Neural progenitor cell (in vitro differentiated cells): ENCODE data around the gene GPNMB. TPM values are rescaled to one million over a fixed set of nuclear protein-coding genes. Genes with fewer than 3 reads are reported as not detected.

Experiments
- DNase-seq: peaks from one replicate; pipeline ENCODE4 v3.0.0-alpha.2; 2016; ENCODE audit warnings: low spot score
- H2AFZ ChIP-seq: fragments of 200-600 bp; sonication (generic); replicated peaks from 2 replicates; pipeline ENCODE4 v1.6.1; 2016; ENCODE audit warnings: antibody characterized with exemption
- H3F3A ChIP-seq: fragments of 200-600 bp; sonication (generic); 2 replicates; pipeline ENCODE4 v1.6.1; 2016; ENCODE audit warnings: antibody characterized with exemption, low read depth
- H3K27ac ChIP-seq: fragments of 200-600 bp; sonication (generic); 2 replicates; pipeline ENCODE4 v1.5.1; 2016; ENCODE audit warnings: mild to moderate bottlenecking
- H3K27me3 ChIP-seq: fragments of 200-600 bp; sonication (generic); 2 replicates; pipeline ENCODE4 v1.6.1; 2016; ENCODE audit warnings: mild to moderate bottlenecking, moderate library complexity
- H3K36me3 ChIP-seq: fragments of 200-600 bp; sonication (generic); 2 replicates; pipeline ENCODE4 v1.5.1; 2016
- H3K4me1 ChIP-seq: fragments of 200-600 bp; sonication (generic); 2 replicates; pipeline ENCODE4 v1.6.1; 2016; ENCODE audit warnings: mixed run types
- H3K4me2 ChIP-seq: fragments of 200-600 bp; sonication (generic); 2 replicates; pipeline ENCODE4 v1.6.1; 2016
- H3K4me3 ChIP-seq: fragments of 200-600 bp; sonication (generic); 2 replicates; pipeline ENCODE4 v1.5.1; 2016
- H3K79me2 ChIP-seq: fragments of 200-600 bp; sonication (generic); 2 replicates; pipeline ENCODE4 v1.6.1; 2016; ENCODE audit warnings: low read depth
- H3K9ac ChIP-seq: fragments of 200-600 bp; sonication (generic); 2 replicates; pipeline ENCODE4 v1.6.1; 2016
- H3K9me3 ChIP-seq: fragments of 200-600 bp; sonication (generic); 2 replicates; pipeline ENCODE4 v1.5.1; 2016; ENCODE audit warnings: low read depth
- H4K20me1 ChIP-seq: fragments of 200-600 bp; sonication (generic); 2 replicates; pipeline ENCODE4 v1.6.1; 2016; ENCODE audit warnings: low read depth
- H3K27ac Mint-ChIP-seq: 3 replicates; pipeline ENCODE4 v1.8.0; 2021; ENCODE audit warnings: mixed read lengths
- H3K27me3 Mint-ChIP-seq: 2 replicates; pipeline ENCODE4 v1.8.0; 2022; ENCODE audit warnings: low read depth, mild to moderate bottlenecking, inconsistent platforms, moderate library complexity, mixed read lengths; ENCODE audit not compliant: insufficient read depth
- H3K36me3 Mint-ChIP-seq: 3 replicates; pipeline ENCODE4 v1.8.0; 2021; ENCODE audit warnings: mixed read lengths
- H3K4me1 Mint-ChIP-seq: 3 replicates; pipeline ENCODE4 v1.8.0; 2021; ENCODE audit warnings: mixed read lengths
- H3K4me3 Mint-ChIP-seq: 3 replicates; pipeline ENCODE4 v1.8.0; 2021; ENCODE audit warnings: mild to moderate bottlenecking, moderate library complexity, mixed read lengths
- H3K9me3 Mint-ChIP-seq: 3 replicates; pipeline ENCODE4 v1.8.0; 2020; ENCODE audit warnings: mixed read lengths
- CTCF ChIP-seq: fragments of 200-600 bp; sonication (generic); IDR thresholded peaks from 2 replicates; pipeline ENCODE4 v1.5.1; 2017; ENCODE audit warnings: antibody characterized with exemption, mild to moderate bottlenecking
- EZH2 ChIP-seq: fragments of 200-600 bp; sonication (generic); IDR thresholded peaks from 2 replicates; pipeline ENCODE4 v1.6.1; 2017; ENCODE audit warnings: antibody characterized with exemption, mild to moderate bottlenecking, moderate library complexity
- EZH2phosphoT487 ChIP-seq: fragments of 200-600 bp; sonication (generic); IDR thresholded peaks from 2 replicates; pipeline ENCODE4 v1.6.1; 2017; ENCODE audit warnings: antibody characterized with exemption
- total RNA-seq: library from RNA; depleted of rRNA; stranded (reverse); fragments of >200 nt; gene quantifications from 2 replicates; pipeline ENCODE4 v1.2.3, GENCODE V29; 2015; ENCODE audit warnings: low replicate concordance

The GPNMB gene
- total RNA-seq, 1 donor from 2014 or later: not detected

GRCh38 chr7:23279819-23280525 is 33.4 kb downstream of the GPNMB start:
- H3K9ac ChIP-seq: no peak overlapping the region
- TF ChIP-seq CTCF: no peak
- TF ChIP-seq EZH2phosphoT487: no peak
- TF ChIP-seq EZH2: no peak
- Mint-ChIP-seq H3K9me3 (no peaks in the 10 kb centered on the region), H3K4me3 (no peak overlapping the region), H3K27me3 (peaks cover 12% of the 10 kb centered on the region), H3K4me1 (peaks cover 2% of the 10 kb centered on the region), H3K27ac (no peak overlapping the region), H3K36me3 (no peaks in the 10 kb centered on the region)
- no peaks in the 10 kb centered on the region for H3K36me3 ChIP-seq
- H3K79me2 ChIP-seq: no peaks in the 10 kb centered on the region
- H3K27ac ChIP-seq: no peak overlapping the region
- no peak for DNase-seq
- no peak overlapping the region for H3K4me2 ChIP-seq
- no peak overlapping the region for H3K4me3 ChIP-seq
- H3K27me3 ChIP-seq: no peaks in the 10 kb centered on the region
- no peaks in the 10 kb centered on the region for H3K4me1 ChIP-seq
- H3F3A ChIP-seq: peaks cover 4% of the 10 kb centered on the region
- H4K20me1 ChIP-seq: no peaks in the 10 kb centered on the region
- H3K9me3 ChIP-seq: no peaks in the 10 kb centered on the region
- no peak overlapping the region for H2AFZ ChIP-seq

GRCh38 chr7:23283086-23283485 is 36.5 kb downstream of the GPNMB start:
- no peak overlapping the region for H3K4me3 ChIP-seq
- H3F3A ChIP-seq: no peaks in the 10 kb centered on the region
- H4K20me1 ChIP-seq: no peaks in the 10 kb centered on the region
- no peak for DNase-seq
- Mint-ChIP-seq H3K27me3 (peaks cover 7% of the 10 kb centered on the region), H3K4me3 (no peak overlapping the region), H3K36me3 (no peaks in the 10 kb centered on the region), H3K4me1 (no peaks in the 10 kb centered on the region), H3K27ac (no peak overlapping the region), H3K9me3 (no peaks in the 10 kb centered on the region)
- H3K79me2 ChIP-seq: no peaks in the 10 kb centered on the region
- TF ChIP-seq EZH2phosphoT487: no peak
- TF ChIP-seq CTCF: no peak
- no peaks in the 10 kb centered on the region for H3K36me3 ChIP-seq
- H3K4me1 ChIP-seq: no peaks in the 10 kb centered on the region
- H3K27me3 ChIP-seq: no peaks in the 10 kb centered on the region
- no peak overlapping the region for H3K4me2 ChIP-seq
- no peaks in the 10 kb centered on the region for H3K9me3 ChIP-seq
- H3K9ac ChIP-seq: no peak overlapping the region
- H2AFZ ChIP-seq: no peak overlapping the region
- no peak overlapping the region for H3K27ac ChIP-seq

GRCh38 chr7:23284871-23285270 is 38.3 kb downstream of the GPNMB start:
- Mint-ChIP-seq H3K27ac (no peak overlapping the region), H3K9me3 (no peaks in the 10 kb centered on the region), H3K36me3 (no peaks in the 10 kb centered on the region), H3K4me1 (no peaks in the 10 kb centered on the region), H3K4me3 (no peak overlapping the region), H3K27me3 (peaks cover 7% of the 10 kb centered on the region)
- Histone ChIP-seq H3K4me1 (no peaks in the 10 kb centered on the region), H3K9ac (no peak overlapping the region), H3K27me3 (no peaks in the 10 kb centered on the region), H3K79me2 (no peaks in the 10 kb centered on the region), H3K27ac (no peak overlapping the region), H3K36me3 (no peaks in the 10 kb centered on the region), H3K4me3 (no peak overlapping the region), H3K9me3 (no peaks in the 10 kb centered on the region), H3K4me2 (no peak overlapping the region), H3F3A (no peaks in the 10 kb centered on the region), H2AFZ (no peak overlapping the region), H4K20me1 (no peaks in the 10 kb centered on the region)
- DNase-seq: no peak
- TF ChIP-seq CTCF (no peak), EZH2phosphoT487 (no peak), EZH2 (no peak)
